ENCODE data around the gene DUSP3. TPM values are rescaled to one million over a fixed set of nuclear protein-coding genes. Genes with fewer than 3 reads are reported as not detected.

Gene DUSP3
- total and polyA plus RNA-seq, 2 experiments from 2014 or later = 23.1 to 24.9 TPM

- Histone ChIP-seq H3K27me3 (replicated peaks; ENCODE audit: insufficient read depth) (no peaks in the 10 kb centered on the region), H3F3A (ENCODE audit: insufficient read depth) (no peaks in the 10 kb centered on the region; the same call in 1 of the 2 replicates), H2AFZ (no peak overlapping the region), H4K20me1 (ENCODE audit: insufficient read depth) (no peaks in the 10 kb centered on the region), H3K9me3 (ENCODE audit: low read depth) (no peaks in the 10 kb centered on the region), H3K79me2 (ENCODE audit: insufficient read depth) (no peaks in the 10 kb centered on the region), H3K36me3 (ENCODE audit: low read depth) (peaks cover 12% of the 10 kb centered on the region), H3K4me1 (ENCODE audit: insufficient read depth) (peaks cover 9% of the 10 kb centered on the region), H3K27ac (no peak overlapping the region), H3K9ac (no peak overlapping the region), H3K4me2 (ENCODE audit: unreplicated experiment) (no peak overlapping the region), H3K4me3 (no peak overlapping the region), H3K9me2 (ENCODE audit: insufficient read depth) (no peaks in the 10 kb centered on the region)
- DNase-seq = no peak
- in situ Hi-C loops (cut with MboI) = no loop called here
- TF ChIP-seq EZH2phosphoT487 (IDR thresholded peaks at IDR 0.05; ENCODE audit: insufficient read depth, low read depth) (no peak), EZH2 (IDR thresholded peaks at IDR 0.05; ENCODE audit: insufficient read depth, poor library complexity, severe bottlenecking) (no peak)
- 98 to 100% methylated on average over 3 of the region's 3 CpGs for WGBS, 2 experiments (ENCODE audit: low coverage in 1 of 2, low lambda C conversion rate in 2 of 2, missing lambda C conversion rate in 2 of 2)
Measured at GRCh38 chr17:43813386-43813785, 34.6 kb upstream of the DUSP3 start.

GRCh38 chr17:43812396-43813265, 33.9 kb upstream of the DUSP3 start:
- Histone ChIP-seq H3K4me3 (no peak overlapping the region), H4K20me1 (ENCODE audit: insufficient read depth) (no peaks in the 10 kb centered on the region), H3K9me3 (ENCODE audit: low read depth) (no peaks in the 10 kb centered on the region), H3K4me1 (ENCODE audit: insufficient read depth) (peaks cover 9% of the 10 kb centered on the region), H3K9ac (no peak overlapping the region), H2AFZ (no peak overlapping the region), H3F3A (ENCODE audit: insufficient read depth) (no peaks in the 10 kb centered on the region; the same call in 1 of the 2 replicates), H3K27me3 (replicated peaks; ENCODE audit: insufficient read depth) (no peaks in the 10 kb centered on the region), H3K79me2 (ENCODE audit: insufficient read depth) (no peaks in the 10 kb centered on the region), H3K36me3 (ENCODE audit: low read depth) (peaks cover 12% of the 10 kb centered on the region), H3K4me2 (ENCODE audit: unreplicated experiment) (no peak overlapping the region), H3K27ac (no peak overlapping the region), H3K9me2 (ENCODE audit: insufficient read depth) (no peaks in the 10 kb centered on the region)
- DNase-seq = no peak
- 96 to 97% methylated on average over 7 to 10 of the region's 10 CpGs for WGBS, 2 experiments (ENCODE audit: low coverage in 1 of 2, low lambda C conversion rate in 2 of 2, missing lambda C conversion rate in 2 of 2)
- in situ Hi-C loops (cut with MboI) = no loop called here
- TF ChIP-seq EZH2phosphoT487 (IDR thresholded peaks at IDR 0.05; ENCODE audit: insufficient read depth, low read depth) = no peak
- no peak for TF ChIP-seq EZH2 (IDR thresholded peaks at IDR 0.05; ENCODE audit: insufficient read depth, poor library complexity, severe bottlenecking)

GRCh38 chr17:43810823-43811222, 32.0 kb upstream of the DUSP3 start:
- no peak overlapping the region for H3K9ac ChIP-seq
- H4K20me1 ChIP-seq (ENCODE audit: insufficient read depth) = no peaks in the 10 kb centered on the region
- no peaks in the 10 kb centered on the region for H3K27me3 ChIP-seq (replicated peaks; ENCODE audit: insufficient read depth)
- in situ Hi-C loops (cut with MboI) = no loop called here
- H3K4me3 ChIP-seq = no peak overlapping the region
- no peak overlapping the region for H3K27ac ChIP-seq
- no peaks in the 10 kb centered on the region for H3K9me2 ChIP-seq (ENCODE audit: insufficient read depth)
- peaks cover 12% of the 10 kb centered on the region for H3K36me3 ChIP-seq (ENCODE audit: low read depth)
- H2AFZ ChIP-seq = no peak overlapping the region
- H3K4me2 ChIP-seq (ENCODE audit: unreplicated experiment) = no peak overlapping the region
- H3K4me1 ChIP-seq (ENCODE audit: insufficient read depth) = peaks cover 9% of the 10 kb centered on the region
- WGBS, 2 experiments (ENCODE audit: low coverage in 1 of 2, low lambda C conversion rate in 2 of 2, missing lambda C conversion rate in 2 of 2) = 92 to 93% methylated on average over 5 of the region's 5 CpGs
- H3K9me3 ChIP-seq (ENCODE audit: low read depth) = no peaks in the 10 kb centered on the region
- TF ChIP-seq EZH2 (IDR thresholded peaks at IDR 0.05; ENCODE audit: insufficient read depth, poor library complexity, severe bottlenecking) = no peak
- no peak for TF ChIP-seq EZH2phosphoT487 (IDR thresholded peaks at IDR 0.05; ENCODE audit: insufficient read depth, low read depth)
- no peaks in the 10 kb centered on the region; the same call in 1 of the 2 replicates for H3F3A ChIP-seq (ENCODE audit: insufficient read depth)
- no peak for DNase-seq
- H3K79me2 ChIP-seq (ENCODE audit: insufficient read depth) = no peaks in the 10 kb centered on the region

- 93 to 99% methylated on average over 4 of the region's 4 CpGs for WGBS, 2 experiments (ENCODE audit: low coverage in 1 of 2, low lambda C conversion rate in 2 of 2, missing lambda C conversion rate in 2 of 2)
- in situ Hi-C loops (cut with MboI) = no loop called here
- TF ChIP-seq EZH2phosphoT487 (IDR thresholded peaks at IDR 0.05; ENCODE audit: insufficient read depth, low read depth) = no peak
- no peak for TF ChIP-seq EZH2 (IDR thresholded peaks at IDR 0.05; ENCODE audit: insufficient read depth, poor library complexity, severe bottlenecking)
- DNase-seq = no peak
- Histone ChIP-seq H3K27me3 (replicated peaks; ENCODE audit: insufficient read depth) (no peaks in the 10 kb centered on the region), H3K9me3 (ENCODE audit: low read depth) (no peaks in the 10 kb centered on the region), H2AFZ (no peak overlapping the region), H3K4me2 (ENCODE audit: unreplicated experiment) (no peak overlapping the region), H3F3A (ENCODE audit: insufficient read depth) (peaks cover 4% of the 10 kb centered on the region), H3K9ac (no peak overlapping the region), H3K79me2 (ENCODE audit: insufficient read depth) (no peaks in the 10 kb centered on the region), H3K4me3 (no peak overlapping the region), H3K4me1 (ENCODE audit: insufficient read depth) (peaks cover 9% of the 10 kb centered on the region), H3K36me3 (ENCODE audit: low read depth) (peaks cover 12% of the 10 kb centered on the region), H4K20me1 (ENCODE audit: insufficient read depth) (no peaks in the 10 kb centered on the region), H3K9me2 (ENCODE audit: insufficient read depth) (no peaks in the 10 kb centered on the region), H3K27ac (no peak overlapping the region)
Measured at GRCh38 chr17:43810226-43810715, 31.5 kb upstream of the DUSP3 start.

Data from GM23248 (cell line).